WTC11 (cell line): Measurements from ENCODE around the gene PDK4.

Experiments
- CBFB ChIP-seq: sonication (generic); formaldehyde crosslinking; IDR thresholded peaks from 2 replicates; pipeline ENCODE4 v1.8.1; 2022; ENCODE audit warnings: mild to moderate bottlenecking, low read depth, missing genetic modification reagents
- CREB1 ChIP-seq: sonication (generic); formaldehyde crosslinking; IDR thresholded peaks from 2 replicates; pipeline ENCODE4 v1.8.0; 2023; ENCODE audit warnings: mild to moderate bottlenecking, missing genetic modification reagents
- ESRRA ChIP-seq: sonication (generic); formaldehyde crosslinking; IDR thresholded peaks from 2 replicates; pipeline ENCODE4 v1.8.1; 2022; ENCODE audit warnings: mild to moderate bottlenecking, missing genetic modification reagents, borderline replicate concordance
- NR2C2 ChIP-seq: sonication (generic); formaldehyde crosslinking; IDR thresholded peaks from 2 replicates; pipeline ENCODE4 v1.8.0; 2022; ENCODE audit warnings: mild to moderate bottlenecking, missing genetic modification reagents
- ZNF219 ChIP-seq: sonication (generic); formaldehyde crosslinking; IDR thresholded peaks from 2 replicates; pipeline ENCODE4 v1.8.0; 2023; ENCODE audit warnings: missing genetic modification reagents, mild to moderate bottlenecking, borderline replicate concordance
- ZNF232 ChIP-seq: sonication (generic); formaldehyde crosslinking; IDR thresholded peaks from 2 replicates; pipeline ENCODE4 v1.8.0; 2022; ENCODE audit warnings: mild to moderate bottlenecking, missing genetic modification reagents
- TF ChIP-seq, protein P1 (sequence below): fragments of 200-600 bp; IDR thresholded peaks from 2 replicates; pipeline ENCODE4 v1.8.0; 2022; ENCODE audit warnings: antibody characterized with exemption
- TF ChIP-seq, protein P2 (sequence below): sonication (generic); formaldehyde crosslinking; IDR thresholded peaks from 2 replicates; pipeline ENCODE4 v1.8.1; 2022; ENCODE audit warnings: mild to moderate bottlenecking, missing genetic modification reagents, moderate library complexity, borderline replicate concordance
- TF ChIP-seq, protein P3 (sequence below): sonication (generic); formaldehyde crosslinking; IDR thresholded peaks from 2 replicates; pipeline ENCODE4 v1.8.0; 2022; ENCODE audit warnings: mild to moderate bottlenecking, missing genetic modification reagents
- TF ChIP-seq, protein P4 (sequence below): sonication (generic); formaldehyde crosslinking; IDR thresholded peaks from 2 replicates; pipeline ENCODE4 v1.8.1; 2023; ENCODE audit warnings: mild to moderate bottlenecking, missing genetic modification reagents, moderate library complexity
- TF ChIP-seq, protein P5 (sequence below): sonication (generic); formaldehyde crosslinking; IDR thresholded peaks from 2 replicates; pipeline ENCODE4 v1.8.1; 2022; ENCODE audit warnings: low read depth, missing genetic modification reagents, borderline replicate concordance
- TF ChIP-seq, protein P6 (sequence below): sonication (generic); formaldehyde crosslinking; IDR thresholded peaks from 2 replicates; pipeline ENCODE4 v1.8.0; 2022; ENCODE audit warnings: mild to moderate bottlenecking, missing genetic modification reagents

DNA sequence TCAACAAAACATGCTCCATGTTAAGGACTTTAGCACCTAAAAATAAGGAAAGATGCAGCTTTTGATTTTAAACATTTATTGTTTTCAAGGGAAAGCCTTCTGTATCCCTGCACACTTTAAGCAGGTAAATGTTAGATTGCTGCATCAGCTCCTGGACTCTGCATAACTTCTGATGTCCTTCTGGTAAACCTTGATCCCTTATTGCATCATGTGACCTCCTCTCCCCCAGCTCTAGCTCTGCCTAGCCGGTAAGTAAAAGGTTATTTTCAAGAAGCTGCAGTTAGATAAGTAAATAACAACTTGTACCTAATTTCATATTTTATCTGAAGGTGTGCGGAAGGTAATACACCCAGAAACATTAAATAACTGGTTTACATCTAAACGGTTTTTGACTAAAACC, 37.5 kb downstream of the PDK4 start:
- TF ChIP-seq, protein P1, sequence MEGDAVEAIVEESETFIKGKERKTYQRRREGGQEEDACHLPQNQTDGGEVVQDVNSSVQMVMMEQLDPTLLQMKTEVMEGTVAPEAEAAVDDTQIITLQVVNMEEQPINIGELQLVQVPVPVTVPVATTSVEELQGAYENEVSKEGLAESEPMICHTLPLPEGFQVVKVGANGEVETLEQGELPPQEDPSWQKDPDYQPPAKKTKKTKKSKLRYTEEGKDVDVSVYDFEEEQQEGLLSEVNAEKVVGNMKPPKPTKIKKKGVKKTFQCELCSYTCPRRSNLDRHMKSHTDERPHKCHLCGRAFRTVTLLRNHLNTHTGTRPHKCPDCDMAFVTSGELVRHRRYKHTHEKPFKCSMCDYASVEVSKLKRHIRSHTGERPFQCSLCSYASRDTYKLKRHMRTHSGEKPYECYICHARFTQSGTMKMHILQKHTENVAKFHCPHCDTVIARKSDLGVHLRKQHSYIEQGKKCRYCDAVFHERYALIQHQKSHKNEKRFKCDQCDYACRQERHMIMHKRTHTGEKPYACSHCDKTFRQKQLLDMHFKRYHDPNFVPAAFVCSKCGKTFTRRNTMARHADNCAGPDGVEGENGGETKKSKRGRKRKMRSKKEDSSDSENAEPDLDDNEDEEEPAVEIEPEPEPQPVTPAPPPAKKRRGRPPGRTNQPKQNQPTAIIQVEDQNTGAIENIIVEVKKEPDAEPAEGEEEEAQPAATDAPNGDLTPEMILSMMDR = no peak
- TF ChIP-seq ZNF219 (no peak), ESRRA (CRISPR knock-in tag) (no peak), CREB1 (CRISPR knock-in tag) (no peak), ZNF232 (no peak), NR2C2 (CRISPR knock-in tag) (no peak), CBFB (CRISPR knock-in tag) (no peak)
- TF ChIP-seq, protein P2, sequence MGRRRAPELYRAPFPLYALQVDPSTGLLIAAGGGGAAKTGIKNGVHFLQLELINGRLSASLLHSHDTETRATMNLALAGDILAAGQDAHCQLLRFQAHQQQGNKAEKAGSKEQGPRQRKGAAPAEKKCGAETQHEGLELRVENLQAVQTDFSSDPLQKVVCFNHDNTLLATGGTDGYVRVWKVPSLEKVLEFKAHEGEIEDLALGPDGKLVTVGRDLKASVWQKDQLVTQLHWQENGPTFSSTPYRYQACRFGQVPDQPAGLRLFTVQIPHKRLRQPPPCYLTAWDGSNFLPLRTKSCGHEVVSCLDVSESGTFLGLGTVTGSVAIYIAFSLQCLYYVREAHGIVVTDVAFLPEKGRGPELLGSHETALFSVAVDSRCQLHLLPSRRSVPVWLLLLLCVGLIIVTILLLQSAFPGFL (CRISPR knock-in tag) = no peak
- TF ChIP-seq, protein P3, sequence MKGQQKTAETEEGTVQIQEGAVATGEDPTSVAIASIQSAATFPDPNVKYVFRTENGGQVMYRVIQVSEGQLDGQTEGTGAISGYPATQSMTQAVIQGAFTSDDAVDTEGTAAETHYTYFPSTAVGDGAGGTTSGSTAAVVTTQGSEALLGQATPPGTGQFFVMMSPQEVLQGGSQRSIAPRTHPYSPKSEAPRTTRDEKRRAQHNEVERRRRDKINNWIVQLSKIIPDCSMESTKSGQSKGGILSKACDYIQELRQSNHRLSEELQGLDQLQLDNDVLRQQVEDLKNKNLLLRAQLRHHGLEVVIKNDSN (CRISPR knock-in tag) = no peak
- TF ChIP-seq, protein P4, sequence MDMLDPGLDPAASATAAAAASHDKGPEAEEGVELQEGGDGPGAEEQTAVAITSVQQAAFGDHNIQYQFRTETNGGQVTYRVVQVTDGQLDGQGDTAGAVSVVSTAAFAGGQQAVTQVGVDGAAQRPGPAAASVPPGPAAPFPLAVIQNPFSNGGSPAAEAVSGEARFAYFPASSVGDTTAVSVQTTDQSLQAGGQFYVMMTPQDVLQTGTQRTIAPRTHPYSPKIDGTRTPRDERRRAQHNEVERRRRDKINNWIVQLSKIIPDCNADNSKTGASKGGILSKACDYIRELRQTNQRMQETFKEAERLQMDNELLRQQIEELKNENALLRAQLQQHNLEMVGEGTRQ = peak; percentile 39; the same call in 1 of the 2 replicates
- TF ChIP-seq, protein P5, sequence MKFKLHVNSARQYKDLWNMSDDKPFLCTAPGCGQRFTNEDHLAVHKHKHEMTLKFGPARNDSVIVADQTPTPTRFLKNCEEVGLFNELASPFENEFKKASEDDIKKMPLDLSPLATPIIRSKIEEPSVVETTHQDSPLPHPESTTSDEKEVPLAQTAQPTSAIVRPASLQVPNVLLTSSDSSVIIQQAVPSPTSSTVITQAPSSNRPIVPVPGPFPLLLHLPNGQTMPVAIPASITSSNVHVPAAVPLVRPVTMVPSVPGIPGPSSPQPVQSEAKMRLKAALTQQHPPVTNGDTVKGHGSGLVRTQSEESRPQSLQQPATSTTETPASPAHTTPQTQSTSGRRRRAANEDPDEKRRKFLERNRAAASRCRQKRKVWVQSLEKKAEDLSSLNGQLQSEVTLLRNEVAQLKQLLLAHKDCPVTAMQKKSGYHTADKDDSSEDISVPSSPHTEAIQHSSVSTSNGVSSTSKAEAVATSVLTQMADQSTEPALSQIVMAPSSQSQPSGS = no peak
- TF ChIP-seq, protein P6, sequence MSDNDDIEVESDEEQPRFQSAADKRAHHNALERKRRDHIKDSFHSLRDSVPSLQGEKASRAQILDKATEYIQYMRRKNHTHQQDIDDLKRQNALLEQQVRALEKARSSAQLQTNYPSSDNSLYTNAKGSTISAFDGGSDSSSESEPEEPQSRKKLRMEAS (CRISPR knock-in tag) = no peak
